ENCODE data around the gene DAAM2. TPM values are rescaled to one million over a fixed set of nuclear protein-coding genes. Genes with fewer than 3 reads are reported as not detected.

DAAM2 gene
- total RNA-seq, 2 experiments from 2014 or later = 0.09 to 1.1 TPM

GRCh38 chr6:39942903-39943580, 150.9 kb downstream of the DAAM2 start:
- Histone ChIP-seq H3K27ac (ENCODE audit: low read depth, low read length, poor library complexity, severe bottlenecking) (no peak overlapping the region), H3K9me2 (ENCODE audit: insufficient read depth, low read length) (no peaks in the 10 kb centered on the region), H2AFZ (ENCODE audit: low read length) (no peak overlapping the region), H3K4me3 (ENCODE audit: low read depth, low read length, poor library complexity, severe bottlenecking) (no peak overlapping the region), H3K4me1 (ENCODE audit: insufficient read depth, low read length, poor library complexity, severe bottlenecking) (no peaks in the 10 kb centered on the region), H3K4me2 (ENCODE audit: low read length) (no peak overlapping the region), H3K79me2 (ENCODE audit: insufficient read depth, low read depth, low read length) (no peaks in the 10 kb centered on the region), H3K9me3 (ENCODE audit: low read length) (no peaks in the 10 kb centered on the region), H3K36me3 (ENCODE audit: insufficient read depth, low read length) (no peaks in the 10 kb centered on the region), H4K20me1 (ENCODE audit: insufficient read depth, low read length) (no peaks in the 10 kb centered on the region)
- CTCF ChIA-PET (ENCODE audit: unreplicated experiment) = no interaction called here
- intact Hi-C loops (cut with micrococcal nuclease; ENCODE audit: unreplicated experiment) = no loop called here
- no peak for DNase-seq (ENCODE audit: low spot score)
- POLR2A ChIA-PET = interaction anchor here (0.7 kb wide), 1 partner anchor 650 kb away, joined by 3 read pairs; no protein-coding TSS in a partner anchor
- TF ChIP-seq CTCF (conservative IDR thresholded peaks at IDR 0.05; ENCODE audit: low read length) = no peak
- TF ChIP-seq EZH2phosphoT487 (IDR thresholded peaks at IDR 0.05; ENCODE audit: borderline replicate concordance, low read depth, low read length) = no peak
- BruUV-seq (replicated peaks) = no TSS peak

GRCh38 chr6:39945626-39946025, 153.4 kb downstream of the DAAM2 start:
- Histone ChIP-seq H3K79me2 (ENCODE audit: insufficient read depth, low read depth, low read length) (no peaks in the 10 kb centered on the region), H3K36me3 (ENCODE audit: insufficient read depth, low read length) (no peaks in the 10 kb centered on the region), H4K20me1 (ENCODE audit: insufficient read depth, low read length) (no peaks in the 10 kb centered on the region), H3K27ac (ENCODE audit: low read depth, low read length, poor library complexity, severe bottlenecking) (no peak overlapping the region), H3K4me1 (ENCODE audit: insufficient read depth, low read length, poor library complexity, severe bottlenecking) (no peaks in the 10 kb centered on the region), H3K4me2 (ENCODE audit: low read length) (no peak overlapping the region), H2AFZ (ENCODE audit: low read length) (no peak overlapping the region), H3K4me3 (ENCODE audit: low read depth, low read length, poor library complexity, severe bottlenecking) (no peak overlapping the region), H3K9me2 (ENCODE audit: insufficient read depth, low read length) (no peaks in the 10 kb centered on the region), H3K9me3 (ENCODE audit: low read length) (no peaks in the 10 kb centered on the region)
- no TSS peak for BruUV-seq (replicated peaks)
- ChIA-PET POLR2A (no interaction called here), CTCF (ENCODE audit: unreplicated experiment) (no interaction called here)
- intact Hi-C loops (cut with micrococcal nuclease; ENCODE audit: unreplicated experiment) = no loop called here
- no peak for DNase-seq (ENCODE audit: low spot score)
- no peak for TF ChIP-seq EZH2phosphoT487 (IDR thresholded peaks at IDR 0.05; ENCODE audit: borderline replicate concordance, low read depth, low read length)
- no peak for TF ChIP-seq CTCF (conservative IDR thresholded peaks at IDR 0.05; ENCODE audit: low read length)

GRCh38 chr6:39947611-39948068, 155.5 kb downstream of the DAAM2 start:
- no peaks in the 10 kb centered on the region for H3K4me1 ChIP-seq (ENCODE audit: insufficient read depth, low read length, poor library complexity, severe bottlenecking)
- intact Hi-C loops (cut with micrococcal nuclease; ENCODE audit: unreplicated experiment) = no loop called here
- H3K9me3 ChIP-seq (ENCODE audit: low read length) = no peaks in the 10 kb centered on the region
- TF ChIP-seq CTCF (conservative IDR thresholded peaks at IDR 0.05; ENCODE audit: low read length) = no peak
- no peak for TF ChIP-seq EZH2phosphoT487 (IDR thresholded peaks at IDR 0.05; ENCODE audit: borderline replicate concordance, low read depth, low read length)
- no peaks in the 10 kb centered on the region for H3K79me2 ChIP-seq (ENCODE audit: insufficient read depth, low read depth, low read length)
- no TSS peak for BruUV-seq (replicated peaks)
- no peaks in the 10 kb centered on the region for H4K20me1 ChIP-seq (ENCODE audit: insufficient read depth, low read length)
- CTCF ChIA-PET (ENCODE audit: unreplicated experiment) = no interaction called here
- no peak for DNase-seq (ENCODE audit: low spot score)
- no peaks in the 10 kb centered on the region for H3K36me3 ChIP-seq (ENCODE audit: insufficient read depth, low read length)
- POLR2A ChIA-PET = no interaction called here
- no peak overlapping the region for H3K27ac ChIP-seq (ENCODE audit: low read depth, low read length, poor library complexity, severe bottlenecking)
- H3K4me2 ChIP-seq (ENCODE audit: low read length) = no peak overlapping the region
- H2AFZ ChIP-seq (ENCODE audit: low read length) = no peak overlapping the region
- H3K4me3 ChIP-seq (ENCODE audit: low read depth, low read length, poor library complexity, severe bottlenecking) = no peak overlapping the region
- no peaks in the 10 kb centered on the region for H3K9me2 ChIP-seq (ENCODE audit: insufficient read depth, low read length)

Measured in OCI-LY7 (cell line).